Dedifferentiated amniotic fluid mesenchymal stem cell (primary cell): ENCODE data around the gene ASTL.
"Not testable (repeated sequence)": the region's sequence is repeated elsewhere in the genome, so short reads cannot be mapped to it uniquely, and the experiment has no call there.

Experiments
- DNase-seq: peaks from one replicate; pipeline ENCODE4 v3.0.0-alpha.2; 2016; ENCODE audit errors: extremely low spot score

Gene ASTL

DNA sequence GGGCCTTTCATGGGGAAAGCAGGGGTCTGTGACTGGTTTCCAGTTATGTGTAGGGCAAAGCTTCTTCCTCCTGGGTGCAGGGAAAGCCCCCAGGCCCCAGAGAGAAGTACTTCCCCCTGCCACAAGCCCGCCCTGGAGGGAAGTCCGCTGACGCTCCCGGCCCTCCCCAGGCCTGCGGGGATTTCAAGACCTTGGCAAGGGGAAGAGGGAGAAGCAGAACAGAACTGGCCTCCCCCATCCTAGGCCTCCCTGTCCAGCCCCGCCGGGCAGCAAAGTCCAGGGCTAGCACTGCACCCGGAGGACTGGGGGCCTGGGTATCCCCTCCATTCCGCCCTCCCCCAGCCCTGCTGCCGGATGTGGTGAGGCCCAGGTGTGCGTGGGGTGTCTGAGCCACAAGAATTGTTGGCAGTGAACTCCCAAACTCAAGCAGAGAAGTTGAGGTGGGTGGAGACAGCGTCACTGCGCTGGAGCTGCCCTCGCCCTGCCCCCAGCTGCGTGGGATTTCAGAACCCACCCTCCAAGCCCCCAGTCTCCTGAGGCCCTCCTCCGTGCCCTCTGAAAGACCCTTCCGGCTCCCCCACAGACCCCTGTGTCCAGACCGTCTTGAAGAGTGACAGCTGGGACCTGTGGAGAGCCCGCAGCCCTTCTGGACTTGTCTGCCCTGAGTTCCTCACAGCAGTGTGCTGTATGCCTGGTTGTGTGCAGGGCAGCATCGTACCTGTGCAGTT, 8.0 kb upstream of the ASTL start:
- DNase-seq: no peak

DNA sequence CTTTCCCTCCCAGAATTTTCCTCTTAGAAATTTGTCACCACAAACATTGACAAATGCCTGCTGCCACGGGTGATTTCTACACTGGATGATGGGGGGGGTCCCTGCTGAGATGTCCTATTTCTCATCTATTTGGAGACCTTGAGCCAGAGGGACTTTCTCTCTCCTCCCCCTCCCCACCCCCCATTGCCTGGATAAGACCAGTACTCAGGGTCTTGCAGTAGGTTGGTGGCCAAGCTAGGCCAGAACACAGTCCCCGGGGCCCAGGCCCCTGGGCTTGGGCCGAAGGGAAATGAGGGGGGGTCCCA, 7.5 kb upstream of the ASTL start:
- DNase-seq: no peak

DNA sequence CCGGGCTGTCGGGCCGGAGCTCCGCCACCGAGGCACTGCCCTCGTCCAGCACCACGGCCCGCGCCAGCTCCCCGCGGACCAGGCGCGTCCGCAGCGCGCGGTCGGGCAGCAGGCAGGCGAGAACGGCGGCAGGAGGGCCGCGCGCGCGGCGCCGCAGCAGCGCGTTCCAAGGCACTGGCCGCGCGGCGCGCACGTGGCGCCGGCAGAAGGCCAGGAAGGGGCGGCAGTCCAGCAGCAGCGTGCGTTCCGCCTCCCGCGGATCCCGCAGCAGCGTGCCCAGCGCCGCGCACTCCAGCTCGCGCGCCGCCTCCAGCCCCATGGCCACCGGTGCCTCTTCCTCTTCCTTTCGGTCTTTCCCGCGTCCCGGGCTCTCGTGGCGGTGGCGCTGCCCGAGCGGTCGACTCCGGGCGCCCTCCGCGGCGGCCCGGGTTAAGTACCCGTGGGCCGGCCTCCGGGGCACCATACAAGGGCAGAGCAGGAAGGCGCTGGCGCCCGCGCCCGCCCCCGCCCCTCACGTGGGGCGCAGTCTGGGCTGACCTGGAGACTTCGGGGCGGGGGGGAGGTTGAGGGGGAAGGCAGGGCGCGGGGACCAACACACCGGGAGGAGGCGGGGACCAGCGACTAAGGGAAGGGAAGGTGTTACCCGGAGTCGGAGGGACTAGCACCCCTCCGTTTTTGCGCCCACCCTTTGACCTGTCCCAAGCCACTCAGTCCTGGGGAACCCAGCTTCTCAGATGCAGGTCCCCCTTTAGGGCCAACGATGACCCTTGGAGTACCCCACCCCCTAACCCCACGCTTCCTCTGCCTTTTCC, 6.9 kb upstream of the ASTL start, which contains the start of gene DUSP2:
TSS of gene DUSP2 (minus strand) at position 405 of the 812 bp plus-strand sequence. CDS start at position 319, 86 bp downstream.
- DNase-seq: no peak

- DNase-seq: no peak
These were observed 6.3 kb upstream of the ASTL start for GRCh38 chr2:96144481-96145035.

GRCh38 chr2:96143848-96144480, 5.7 kb upstream of the ASTL start:
- DNase-seq: no peak

DNA sequence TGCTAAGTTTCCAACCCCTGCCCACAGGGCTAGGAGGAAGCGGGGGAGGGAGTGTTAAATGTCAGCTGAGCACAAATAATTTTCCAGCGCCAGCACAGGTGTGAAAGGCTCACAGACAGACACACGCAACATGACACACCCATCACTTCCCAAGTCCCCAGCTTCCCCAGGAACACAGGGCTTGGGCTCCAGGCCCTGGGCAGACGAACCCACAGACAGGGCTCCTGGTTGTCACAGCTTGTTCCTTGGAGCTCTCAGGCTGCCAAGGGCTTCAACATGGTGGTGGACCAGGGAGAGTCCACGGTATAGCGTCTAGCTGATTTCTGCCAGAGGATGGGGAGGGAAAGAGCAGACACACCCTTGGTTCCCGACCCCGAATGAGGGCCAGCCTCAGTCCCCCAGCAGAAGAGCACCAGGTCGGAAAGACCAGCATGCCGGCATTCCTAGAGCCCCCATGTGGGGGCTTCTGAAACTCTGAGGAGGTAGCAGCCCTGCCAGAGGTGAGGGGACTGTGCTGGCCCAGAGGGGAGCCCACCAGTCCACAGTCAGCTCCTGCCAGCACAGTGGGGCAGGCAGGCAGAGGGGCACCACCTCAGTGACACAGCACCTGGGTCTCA, 5.0 kb upstream of the ASTL start:
- no peak for DNase-seq

GRCh38 chr2:96142217-96143113, 4.2 kb upstream of the ASTL start:
- no peak for DNase-seq

DNA sequence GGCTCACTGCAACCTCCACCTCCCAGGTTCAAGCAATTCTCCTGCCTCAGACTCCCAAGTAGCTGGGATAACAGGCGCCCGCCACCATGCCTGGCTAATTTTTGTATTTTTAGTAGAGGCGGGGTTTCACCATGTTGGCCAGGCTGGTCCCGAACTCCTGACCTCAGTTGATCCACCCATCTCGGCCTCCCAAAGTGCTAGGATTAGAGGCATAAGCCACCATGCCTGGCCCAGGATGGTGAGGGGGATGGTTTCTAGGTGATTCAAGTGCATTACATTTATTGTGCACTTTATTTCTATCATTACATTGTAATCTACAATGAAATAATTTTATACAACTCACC, 3.3 kb upstream of the ASTL start:
- not testable (repeated sequence) for DNase-seq

GRCh38 chr2:96140941-96141623, 2.8 kb upstream of the ASTL start:
- DNase-seq: no peak

- DNase-seq: no peak
These were observed 968 bp upstream of the ASTL start for GRCh38 chr2:96139181-96139758.

DNA sequence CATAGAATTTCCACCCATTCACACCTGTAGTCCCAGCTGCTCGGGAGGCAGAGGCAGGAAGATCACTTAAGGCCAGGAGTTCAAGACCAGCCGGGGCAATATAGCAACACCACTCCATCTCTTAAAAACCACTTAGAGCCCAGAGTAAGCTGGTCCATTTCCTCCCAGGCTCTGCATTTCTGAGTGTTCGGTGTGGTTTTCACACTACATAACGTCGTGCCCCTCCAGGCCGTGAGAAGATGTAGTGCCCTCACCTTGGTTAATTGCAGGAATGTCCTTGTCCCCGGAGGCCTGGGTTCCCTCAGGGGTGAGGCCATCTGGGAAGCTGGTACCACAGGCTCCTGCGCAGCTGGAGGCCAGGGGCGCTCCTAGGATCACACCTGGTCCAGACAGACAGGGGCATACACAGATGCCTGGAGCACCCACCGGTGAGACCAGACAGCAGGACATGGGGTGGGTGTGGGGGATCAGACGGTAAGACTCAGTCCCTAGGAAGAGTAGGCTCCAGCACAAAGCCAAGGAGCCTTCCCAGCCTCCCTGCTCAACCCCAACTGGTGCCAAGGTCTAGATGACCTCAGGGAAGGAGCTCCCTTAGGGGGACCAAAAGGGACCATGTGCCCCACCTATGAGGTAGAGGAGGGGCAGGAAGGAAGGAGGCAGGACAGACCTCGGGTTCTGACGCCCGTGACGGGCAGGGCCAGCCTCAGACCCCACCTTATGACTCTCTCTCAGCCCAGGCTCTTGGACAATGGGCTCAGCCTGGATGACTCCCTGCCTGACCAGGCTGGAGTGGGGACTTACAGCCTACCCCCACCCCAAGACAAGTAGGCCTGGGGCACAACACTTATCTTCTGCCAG, 752 bp downstream of the ASTL start:
- DNase-seq: no peak

DNA sequence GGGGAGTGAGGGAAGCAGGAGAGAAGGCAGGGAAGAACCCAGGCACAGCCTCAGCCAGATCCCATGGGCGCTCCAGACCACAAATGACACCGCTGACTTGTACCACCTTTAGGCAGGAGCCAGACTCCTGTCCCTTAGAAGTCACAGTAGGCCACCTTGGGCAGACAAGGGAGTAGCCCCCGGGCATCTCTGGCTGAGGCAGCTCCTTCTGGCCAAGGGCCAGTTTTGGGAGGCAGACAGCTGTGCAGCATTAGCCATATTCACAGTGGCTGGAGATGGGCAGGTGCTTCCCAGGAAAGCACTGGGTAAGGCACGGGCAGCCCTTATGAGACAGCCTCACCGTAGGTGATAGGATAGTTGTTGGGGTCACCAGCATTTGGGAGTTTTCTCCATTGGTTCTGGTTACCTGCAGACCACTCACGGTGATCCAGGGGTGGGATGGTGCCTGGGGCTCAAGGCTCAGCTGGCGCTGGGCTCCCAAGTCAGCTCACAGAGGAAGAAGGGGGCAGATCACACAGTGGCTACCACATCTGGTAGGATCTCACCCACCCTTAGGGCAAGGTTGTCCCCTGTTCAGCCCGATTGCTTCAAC, 2.1 kb downstream of the ASTL start:
- no peak for DNase-seq

DNA sequence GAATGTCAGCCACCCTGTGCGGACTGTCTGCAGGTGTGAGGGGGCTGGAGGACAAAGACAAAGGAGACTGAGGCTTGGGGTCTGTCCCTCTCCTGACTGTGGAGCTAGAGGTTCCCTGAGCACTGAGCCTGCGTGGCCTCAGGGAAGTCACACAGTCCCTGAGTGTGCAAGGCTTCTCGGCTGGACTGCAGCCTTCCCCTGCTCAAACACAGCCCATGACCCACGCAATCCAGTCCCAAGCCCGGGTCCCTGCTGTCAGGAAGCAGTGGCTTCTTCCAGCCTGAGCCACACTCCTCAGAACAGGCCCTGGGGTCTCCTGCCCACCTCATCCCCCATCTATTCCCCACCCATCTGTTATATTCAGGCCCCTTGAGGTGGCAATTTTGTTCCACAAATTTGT, 2.7 kb downstream of the ASTL start:
- DNase-seq: no peak

DNA sequence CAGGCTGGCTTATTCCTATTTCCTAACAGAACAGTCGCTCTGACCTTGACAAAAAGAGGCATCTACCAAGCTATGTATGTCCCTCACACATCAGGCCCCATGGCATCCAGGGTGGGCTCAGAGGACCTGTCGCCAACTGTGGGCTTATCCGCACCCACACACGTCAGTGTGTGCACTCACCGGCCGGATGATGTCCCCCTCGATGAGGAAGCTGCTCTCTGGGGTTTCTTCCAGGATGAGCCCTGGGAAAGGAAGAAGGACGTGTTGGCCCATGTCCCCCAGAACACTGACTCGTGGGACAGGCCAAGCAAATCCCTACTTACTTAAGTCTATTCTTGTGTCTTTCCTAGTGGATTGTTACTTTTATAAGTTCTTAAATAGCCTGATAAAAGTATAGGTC, 3.1 kb downstream of the ASTL start:
- no peak for DNase-seq

DNA sequence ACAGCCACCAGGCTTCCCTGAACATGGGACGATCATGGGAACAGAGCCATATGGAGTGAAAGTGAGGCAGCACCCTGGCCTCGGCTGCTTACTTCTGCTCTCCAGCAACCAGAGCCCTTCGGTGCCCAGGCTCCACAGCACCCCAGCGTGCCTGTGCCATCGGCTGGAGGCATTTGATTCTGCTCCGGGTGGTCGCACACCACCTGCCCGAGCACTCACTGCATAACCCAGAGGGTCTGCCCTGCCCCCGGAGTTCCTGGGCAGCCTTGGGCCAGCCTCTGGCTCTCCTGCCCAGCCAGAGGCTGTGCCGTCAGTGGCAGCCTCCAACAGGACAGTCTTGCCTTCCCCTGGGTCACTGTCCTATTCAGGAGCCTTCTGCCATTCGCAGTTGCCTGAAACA, 3.9 kb downstream of the ASTL start:
- no peak for DNase-seq

- DNase-seq: no peak
These were observed 6.2 kb downstream of the ASTL start for GRCh38 chr2:96131813-96132745.

DNA sequence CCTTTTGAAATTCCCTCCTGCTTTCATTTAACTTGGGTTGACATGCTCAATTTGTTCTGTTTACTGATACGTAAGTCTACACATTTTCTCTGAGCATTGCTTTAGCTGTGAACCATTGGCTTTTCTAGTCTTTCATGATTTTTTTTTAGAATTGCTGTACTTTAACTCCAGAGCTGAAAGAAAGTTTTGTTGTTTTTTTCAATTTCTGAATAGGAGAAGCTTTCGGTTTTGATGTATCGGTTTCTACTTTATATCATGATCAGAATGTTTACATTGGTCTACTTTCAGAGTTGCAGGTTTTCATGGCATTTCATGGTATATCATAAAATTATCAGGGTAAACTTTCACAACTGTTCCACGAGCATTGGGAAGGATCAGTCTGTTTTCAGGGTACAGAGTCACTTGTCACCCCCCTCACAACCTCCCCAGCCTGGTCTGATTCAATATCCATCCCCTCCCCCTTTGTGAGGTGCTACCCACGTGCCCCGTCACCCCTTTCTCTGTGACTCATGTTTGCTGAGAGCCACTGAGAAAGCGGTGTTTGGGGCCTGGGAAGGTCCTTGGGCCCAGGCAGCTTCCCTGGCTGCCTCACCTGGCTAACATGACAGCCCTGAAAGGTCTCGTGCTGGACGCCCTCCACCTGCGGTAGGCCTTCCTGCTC, 7.0 kb downstream of the ASTL start:
- DNase-seq: no peak
